ENCODE results near the gene LOXHD1. TPM values are rescaled to one million over a fixed set of nuclear protein-coding genes. Genes with fewer than 3 reads are reported as not detected.

LOXHD1 gene
- total and polyA plus RNA-seq, 2 of the 13 experiments (the other 11 are each of a cell fraction or from before 2014, with no cell fraction given), result not detected

DNA sequence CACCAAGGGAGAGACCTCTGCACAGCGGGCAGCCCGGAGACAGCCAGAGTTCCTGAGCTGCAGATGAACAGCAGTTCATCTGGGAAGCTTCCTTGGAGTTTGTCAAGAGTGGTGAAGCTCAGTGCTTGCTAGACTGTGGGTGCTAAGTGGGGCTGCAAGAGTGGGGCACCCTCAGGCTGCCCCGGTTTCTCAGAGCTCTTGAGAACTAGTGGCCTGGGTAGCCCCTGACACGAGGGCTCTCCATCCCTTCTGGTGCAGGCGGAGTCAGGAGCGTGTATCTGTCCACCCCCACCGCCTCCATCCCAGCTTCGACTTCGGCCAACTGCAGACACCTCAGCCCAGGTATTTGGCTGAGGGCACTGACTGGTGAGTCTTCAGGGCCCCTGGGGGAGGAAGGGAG is 222.0 kb downstream of the LOXHD1 start (continued):
- TF ChIP-seq ZNF713 (CRISPR knock-in tag; IDR thresholded peaks at IDR 0.05), result no peak
- TF ChIP-seq EED (CRISPR knock-in tag; IDR thresholded peaks at IDR 0.05), result no peak

- Histone ChIP-seq H4K20me1 (ENCODE audit: insufficient read depth, low read length) (no peaks in the 10 kb centered on the region), H3K9ac (ENCODE audit: insufficient read depth, low read depth, low read length) (no peak overlapping the region), H2AFZ (ENCODE audit: low read length) (no peak overlapping the region), H3K27me3 (ENCODE audit: control insufficient read depth in 1 of 2, insufficient read depth in 2 of 2, low read length in 2 of 2) (peaks cover 0 to 9% of the 10 kb centered on the region in 2 experiments; a peak in 2 of 5 replicates), H3K9me3 (ENCODE audit: low read length) (no peaks in the 10 kb centered on the region), H3K79me2 (ENCODE audit: insufficient read depth, low read length) (no peaks in the 10 kb centered on the region), H3K36me3 (replicated peaks in 1 of 2; ENCODE audit: control insufficient read depth in 1 of 2, insufficient read depth in 2 of 2, low read length in 2 of 2) (no peaks in the 10 kb centered on the region), H3K4me3 (replicated peaks in 1 of 3; ENCODE audit: insufficient read depth in 1 of 3, low read depth in 2 of 3, low read length in 3 of 3) (no peak overlapping the region), H3K27ac (ENCODE audit: extremely low read length, insufficient read depth, low read length) (no peak overlapping the region), H3K4me1 (ENCODE audit: insufficient read depth, low read length) (no peaks in the 10 kb centered on the region), H3K4me2 (ENCODE audit: low read depth, low read length) (no peak overlapping the region)
- in situ Hi-C loops (cut with HindIII; ENCODE audit: extremely low pct_ligation_motif_present, low pct_unique_long_range_greater_than_20kb), result no loop called here
- DNase-seq (ENCODE audit: low spot score) (no peak), ATAC-seq (no peak), FAIRE-seq (no peak)
- intact Hi-C loops (cut with micrococcal nuclease; ENCODE audit: unreplicated experiment), result no loop called here
- no TSS peak for BruUV-seq (replicated peaks)
- ChIA-PET POLR2A (no interaction called here), CTCF (ENCODE audit: low intra/inter-chr PET ratio, low total read pairs) (no interaction called here)
- WGBS (ENCODE audit: low lambda C conversion rate), result 13% methylated on average over 3 of the region's 3 CpGs
- TF ChIP-seq TBP (CRISPR knock-in tag; IDR thresholded peaks at IDR 0.05), result no peak
Observed at GRCh38 chr18:46434629-46435028, 222.4 kb downstream of the LOXHD1 start.

DNA sequence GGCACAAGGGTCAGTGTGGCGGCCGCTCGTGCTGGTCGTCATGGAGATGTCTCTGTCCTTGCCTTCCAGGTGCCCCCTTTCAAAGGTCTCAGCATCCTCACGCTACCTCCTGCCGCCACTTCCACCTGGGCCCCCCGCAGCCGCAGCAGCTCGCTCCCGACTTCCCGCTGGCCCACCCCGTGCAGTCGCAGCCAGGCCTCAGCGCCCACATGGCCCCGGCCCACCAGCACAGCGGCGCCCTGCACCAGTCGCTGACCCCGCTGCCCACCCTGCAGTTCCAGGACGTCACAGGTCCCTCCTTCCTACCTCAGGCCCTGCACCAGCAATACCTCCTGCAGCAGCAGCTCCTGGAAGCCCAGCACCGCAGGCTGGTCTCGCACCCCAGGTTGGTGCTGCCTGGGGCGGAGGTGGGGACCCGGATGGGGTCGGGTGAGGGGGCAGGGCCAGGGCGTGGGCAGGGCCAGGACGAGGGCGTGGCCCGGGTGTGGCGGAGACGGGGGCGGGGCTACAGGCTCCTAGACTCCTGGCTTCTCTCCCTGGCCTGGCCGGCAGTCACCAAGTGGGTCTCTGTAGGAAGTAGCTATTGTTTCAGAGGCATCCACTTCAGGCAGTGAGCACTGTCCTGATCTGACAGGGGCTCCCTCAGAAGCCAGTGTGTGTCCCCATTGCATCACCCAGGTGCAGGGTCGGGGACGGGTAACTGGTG is 223.7 kb downstream of the LOXHD1 start:
- Histone ChIP-seq H4K20me1 (ENCODE audit: insufficient read depth, low read length) (no peaks in the 10 kb centered on the region), H3K9me3 (ENCODE audit: low read length) (no peaks in the 10 kb centered on the region), H3K36me3 (replicated peaks in 1 of 2; ENCODE audit: control insufficient read depth in 1 of 2, insufficient read depth in 2 of 2, low read length in 2 of 2) (no peaks in the 10 kb centered on the region), H3K79me2 (ENCODE audit: insufficient read depth, low read length) (no peaks in the 10 kb centered on the region), H3K27me3 (ENCODE audit: control insufficient read depth in 1 of 2, insufficient read depth in 2 of 2, low read length in 2 of 2) (peaks cover 0 to 11% of the 10 kb centered on the region in 2 experiments; a peak in 2 of 5 replicates), H3K4me3 (replicated peaks in 1 of 3; ENCODE audit: insufficient read depth in 1 of 3, low read depth in 2 of 3, low read length in 3 of 3) (no peak overlapping the region), H2AFZ (ENCODE audit: low read length) (no peak overlapping the region), H3K27ac (ENCODE audit: extremely low read length, insufficient read depth, low read length) (no peak overlapping the region), H3K4me2 (ENCODE audit: low read depth, low read length) (no peak overlapping the region), H3K4me1 (ENCODE audit: insufficient read depth, low read length) (no peaks in the 10 kb centered on the region), H3K9ac (ENCODE audit: insufficient read depth, low read depth, low read length) (no peak overlapping the region)
- no peak for DNase-seq (ENCODE audit: low spot score)
- no peak for ATAC-seq
- ChIA-PET CTCF (ENCODE audit: low intra/inter-chr PET ratio, low total read pairs) (no interaction called here), POLR2A (no interaction called here)
- BruUV-seq (replicated peaks), result no TSS peak
- no peak for FAIRE-seq
- intact Hi-C loops (cut with micrococcal nuclease; ENCODE audit: unreplicated experiment) (no loop called here), in situ Hi-C loops (cut with HindIII; ENCODE audit: extremely low pct_ligation_motif_present, low pct_unique_long_range_greater_than_20kb) (no loop called here)
- 58% methylated on average over 24 of the region's 35 CpGs for WGBS (ENCODE audit: low lambda C conversion rate)
- TF ChIP-seq ZFP36 (IDR thresholded peaks at IDR 0.05; ENCODE audit: borderline replicate concordance, low read depth, low read length, partially characterized antibody), result no peak
- TF ChIP-seq ZNF414 (CRISPR knock-in tag; IDR thresholded peaks at IDR 0.05), result no peak
- TF ChIP-seq SMARCC2 (IDR thresholded peaks at IDR 0.05), result no peak
- TF ChIP-seq PRDM15 (CRISPR knock-in tag; IDR thresholded peaks at IDR 0.05), result no peak
- TF ChIP-seq ZNF333 (CRISPR knock-in tag; IDR thresholded peaks at IDR 0.05; ENCODE audit: borderline replicate concordance), result no peak
- TF ChIP-seq, protein P1, sequence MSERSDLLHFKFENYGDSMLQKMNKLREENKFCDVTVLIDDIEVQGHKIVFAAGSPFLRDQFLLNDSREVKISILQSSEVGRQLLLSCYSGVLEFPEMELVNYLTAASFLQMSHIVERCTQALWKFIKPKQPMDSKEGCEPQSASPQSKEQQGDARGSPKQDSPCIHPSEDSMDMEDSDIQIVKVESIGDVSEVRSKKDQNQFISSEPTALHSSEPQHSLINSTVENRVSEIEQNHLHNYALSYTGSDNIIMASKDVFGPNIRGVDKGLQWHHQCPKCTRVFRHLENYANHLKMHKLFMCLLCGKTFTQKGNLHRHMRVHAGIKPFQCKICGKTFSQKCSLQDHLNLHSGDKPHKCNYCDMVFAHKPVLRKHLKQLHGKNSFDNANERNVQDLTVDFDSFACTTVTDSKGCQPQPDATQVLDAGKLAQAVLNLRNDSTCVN (CRISPR knock-in tag; IDR thresholded peaks at IDR 0.05; ENCODE audit: borderline replicate concordance), result no peak
